Measurements from ENCODE around the gene HLA-B.
A peak's percentile ranks its signal among the peaks of the same experiment; 100 is the strongest.
"Not testable (repeated sequence)": the region's sequence is repeated elsewhere in the genome, so short reads cannot be mapped to it uniquely, and the experiment has no call there.

HLA-B gene

GRCh38 chr6:31378062-31378720 is 21.2 kb upstream of the HLA-B start:
- DNase-seq (ENCODE audit: extremely low read depth, low read depth), result no peak
- TF ChIP-seq, protein P1, sequence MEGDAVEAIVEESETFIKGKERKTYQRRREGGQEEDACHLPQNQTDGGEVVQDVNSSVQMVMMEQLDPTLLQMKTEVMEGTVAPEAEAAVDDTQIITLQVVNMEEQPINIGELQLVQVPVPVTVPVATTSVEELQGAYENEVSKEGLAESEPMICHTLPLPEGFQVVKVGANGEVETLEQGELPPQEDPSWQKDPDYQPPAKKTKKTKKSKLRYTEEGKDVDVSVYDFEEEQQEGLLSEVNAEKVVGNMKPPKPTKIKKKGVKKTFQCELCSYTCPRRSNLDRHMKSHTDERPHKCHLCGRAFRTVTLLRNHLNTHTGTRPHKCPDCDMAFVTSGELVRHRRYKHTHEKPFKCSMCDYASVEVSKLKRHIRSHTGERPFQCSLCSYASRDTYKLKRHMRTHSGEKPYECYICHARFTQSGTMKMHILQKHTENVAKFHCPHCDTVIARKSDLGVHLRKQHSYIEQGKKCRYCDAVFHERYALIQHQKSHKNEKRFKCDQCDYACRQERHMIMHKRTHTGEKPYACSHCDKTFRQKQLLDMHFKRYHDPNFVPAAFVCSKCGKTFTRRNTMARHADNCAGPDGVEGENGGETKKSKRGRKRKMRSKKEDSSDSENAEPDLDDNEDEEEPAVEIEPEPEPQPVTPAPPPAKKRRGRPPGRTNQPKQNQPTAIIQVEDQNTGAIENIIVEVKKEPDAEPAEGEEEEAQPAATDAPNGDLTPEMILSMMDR (IDR thresholded peaks at IDR 0.05; ENCODE audit: low read depth, low read length), result no peak

GRCh38 chr6:31377029-31377428 is 20.1 kb upstream of the HLA-B start:
- TF ChIP-seq, protein P1 (IDR thresholded peaks at IDR 0.05; ENCODE audit: low read depth, low read length), result no peak
- DNase-seq (ENCODE audit: extremely low read depth, low read depth), result no peak

DNA sequence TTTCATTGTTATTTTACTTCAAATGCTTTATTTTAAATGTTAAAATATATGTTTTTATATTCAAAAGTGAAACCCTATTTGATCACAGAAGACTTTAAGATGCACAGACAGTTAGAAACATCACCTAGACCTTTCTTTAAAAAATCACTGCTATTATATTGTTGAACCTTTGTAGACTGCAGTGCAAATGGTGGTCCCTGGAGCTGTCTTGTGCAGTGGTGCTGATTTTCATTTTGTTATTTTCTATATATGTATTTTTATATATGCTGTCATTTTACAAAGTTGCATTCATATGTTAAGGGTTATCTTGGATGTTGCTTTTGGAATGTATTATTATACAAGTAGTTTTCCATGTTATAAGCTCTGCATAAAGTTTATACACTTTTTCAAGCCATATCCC is 18.7 kb upstream of the HLA-B start:
- TF ChIP-seq, protein P1 (IDR thresholded peaks at IDR 0.05; ENCODE audit: low read depth, low read length), result no peak
- DNase-seq (ENCODE audit: extremely low read depth, low read depth), result no peak

DNA sequence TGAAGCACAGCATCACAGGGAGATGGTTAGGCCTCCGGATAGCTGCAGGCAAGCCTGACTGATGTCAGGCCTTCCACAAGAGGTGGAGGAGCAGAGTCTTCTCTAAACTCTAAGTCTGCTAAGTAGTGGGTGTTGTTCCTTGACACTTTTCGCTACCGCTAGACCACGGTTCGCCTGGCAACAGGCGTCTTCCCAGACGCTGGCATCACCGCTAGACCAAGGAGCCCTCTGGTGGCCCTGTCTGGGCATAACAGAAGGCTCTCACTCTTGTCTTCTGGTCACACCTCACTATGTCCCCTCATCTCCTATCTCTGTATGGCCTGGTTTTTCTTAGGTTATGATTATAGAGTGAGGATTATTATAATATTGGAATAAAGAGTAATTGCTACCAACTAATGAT is 17.1 kb upstream of the HLA-B start:
- DNase-seq (ENCODE audit: extremely low read depth, low read depth), result not testable (repeated sequence)

GRCh38 chr6:31368461-31368860 is 11.5 kb upstream of the HLA-B start:
- no peak for DNase-seq (ENCODE audit: extremely low read depth, low read depth)
- TF ChIP-seq, protein P1 (IDR thresholded peaks at IDR 0.05; ENCODE audit: low read depth, low read length), result no peak

DNA sequence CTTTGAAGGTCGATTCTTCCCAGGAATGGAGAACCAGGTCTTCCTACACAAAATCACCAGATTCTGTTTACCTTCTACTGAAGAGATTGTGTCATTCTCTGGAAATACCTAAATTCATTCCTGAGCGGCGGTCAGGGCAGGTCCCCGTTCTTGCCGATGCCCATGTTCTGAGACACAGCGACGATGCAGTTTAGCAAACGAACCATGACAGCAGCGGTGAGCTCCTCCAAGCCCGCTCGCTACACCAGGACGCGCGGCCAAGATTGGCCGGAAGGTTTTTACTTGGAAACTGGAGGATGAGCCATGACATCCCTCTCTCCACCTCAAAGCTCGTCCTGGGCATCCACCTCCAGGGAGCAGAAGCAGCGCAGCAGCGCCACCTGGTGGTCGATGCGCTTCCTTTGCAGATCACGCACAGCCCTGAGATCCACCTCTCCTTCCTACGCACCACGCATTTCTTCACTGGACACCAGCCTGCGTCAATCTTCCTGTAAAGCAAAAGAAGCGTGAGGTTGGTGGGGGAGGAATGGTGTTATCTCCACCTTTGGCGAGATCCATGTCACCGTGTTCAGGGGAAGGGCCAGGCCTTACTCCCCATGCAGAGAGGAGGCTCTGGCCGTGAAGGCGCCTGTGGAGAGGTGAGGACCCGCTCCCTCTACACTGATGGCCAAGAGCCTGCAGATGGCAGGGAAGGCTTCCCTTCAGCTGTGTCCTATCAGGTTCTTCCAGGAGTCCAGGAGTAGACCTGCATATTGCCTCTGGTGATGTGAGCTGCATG is 9.9 kb upstream of the HLA-B start:
- peak; percentile 52 for DNase-seq (ENCODE audit: extremely low read depth, low read depth)
- TF ChIP-seq, protein P1 (IDR thresholded peaks at IDR 0.05; ENCODE audit: low read depth, low read length), result peak; percentile 94

GRCh38 chr6:31365864-31366263 is 8.9 kb upstream of the HLA-B start:
- TF ChIP-seq, protein P1 (IDR thresholded peaks at IDR 0.05; ENCODE audit: low read depth, low read length), result no peak
- DNase-seq (ENCODE audit: extremely low read depth, low read depth), result no peak

Data from AG09319 (cell line).